AG04449 (cell line): Measurements from ENCODE around the gene LPXN.

ENCODE experiments used
- CTCF ChIA-PET: fragments of 350-600 bp; formaldehyde crosslinking; extraction: SDS; loops from one replicate; lab custom pipeline; 2021; ENCODE audit warnings: antibody characterized with exemption; lab: Yijun Ruan, JAX
- POLR2A ChIA-PET: fragments of 400-600, 350-600 bp; formaldehyde crosslinking; extraction: SDS; loops from one replicate; lab custom pipeline; 2020; ENCODE audit warnings: antibody characterized with exemption, inconsistent platforms; lab: Yijun Ruan, JAX
- DNase-seq: peaks from one replicate; pipeline ENCODE4 v3.0.0-alpha.2; 2010; ENCODE audit warnings: low read depth, low spot score
- H3K4me3 ChIP-seq: 2 replicates; pipeline ENCODE4 v1.5.1; 2011; ENCODE audit warnings: low read depth, mild to moderate bottlenecking, control low read depth, low read length
- CTCF ChIP-seq: IDR thresholded peaks from one replicate; pipeline ENCODE4 v1.5.1; 2011; ENCODE audit warnings: mild to moderate bottlenecking, moderate library complexity, low read length, control low read depth, inconsistent platforms; ENCODE audit not compliant: insufficient read depth; ENCODE audit errors: missing control alignments

The LPXN gene

DNA sequence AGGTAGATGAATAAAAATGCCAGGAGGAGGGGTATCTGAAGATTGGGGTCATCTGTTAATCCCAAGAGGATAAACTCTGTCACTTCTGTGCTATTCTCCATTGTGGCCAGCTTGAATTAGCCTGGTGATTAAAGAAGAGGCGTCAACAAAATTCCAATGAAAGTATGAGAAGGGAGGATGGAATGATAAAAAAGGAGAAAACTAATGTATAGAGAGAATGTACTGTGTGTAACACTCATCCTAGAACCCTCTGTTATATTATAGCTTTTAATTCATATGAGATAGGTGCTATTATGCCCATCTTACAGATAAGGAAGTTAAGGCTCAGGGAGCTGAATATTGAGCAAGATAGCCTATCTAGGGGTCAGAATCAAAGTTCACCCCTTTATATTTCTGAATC lies 67.7 kb downstream of the LPXN start, which contains the start of gene OR5B21:
Gene OR5B21, minus strand, starts transcription at position 101 of the 400 bp plus-strand sequence. Its CDS starts 0 bp downstream, at position 101.
- ChIA-PET CTCF (interaction anchor here (0.7 kb wide), 1 partner anchor 16 kb away, joined by 5 read pairs; no protein-coding TSS in a partner anchor), POLR2A (no interaction called here)
- no peak for DNase-seq
- no peak for TF ChIP-seq CTCF
- H3K4me3 ChIP-seq = no peak within 1 kb of the TSS

DNA sequence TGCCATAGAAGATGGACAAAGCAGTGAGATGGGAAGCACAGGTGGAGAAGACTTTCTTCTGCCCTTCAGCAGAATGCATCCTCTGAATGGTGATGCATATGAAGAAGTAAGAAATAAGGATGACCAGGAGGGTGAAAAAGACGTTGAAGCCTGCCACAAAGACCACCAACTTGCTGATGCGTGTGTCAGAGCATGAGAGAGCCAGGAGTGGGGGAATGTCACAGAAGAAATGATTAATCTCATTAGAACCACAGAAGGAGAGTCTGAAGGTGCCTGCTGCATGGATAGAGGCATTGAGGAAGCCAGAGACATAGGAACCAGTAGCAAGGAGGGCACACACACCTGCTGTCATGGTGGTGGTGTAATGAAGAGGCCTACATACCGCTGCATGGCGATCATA lies 68.3 kb downstream of the LPXN start:
- CTCF ChIA-PET = interaction anchor here (0.7 kb wide), 1 partner anchor 17 kb away, joined by 5 read pairs; no protein-coding TSS in a partner anchor
- POLR2A ChIA-PET = no interaction called here
- no peak for TF ChIP-seq CTCF
- no peak overlapping the region for H3K4me3 ChIP-seq
- DNase-seq = no peak

DNA sequence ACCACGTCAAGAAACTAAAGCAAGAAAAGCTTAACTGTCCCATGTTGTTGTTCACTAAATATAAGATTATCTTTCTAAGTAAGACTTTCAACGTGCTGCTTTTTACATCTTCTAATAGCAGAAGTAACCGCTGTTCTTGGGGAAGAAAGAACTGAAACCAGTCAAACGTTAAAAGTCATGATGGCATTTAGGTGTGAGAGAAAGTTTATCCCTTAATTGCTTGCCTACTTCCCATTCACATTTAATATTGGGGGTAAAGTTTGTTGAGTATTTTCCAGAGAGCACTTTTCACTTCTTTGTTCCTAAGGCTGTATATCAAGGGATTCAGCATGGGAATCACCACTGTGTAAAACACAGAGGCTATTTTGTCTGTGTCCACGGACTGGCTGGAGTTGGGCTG lies 68.7 kb downstream of the LPXN start:
- CTCF ChIA-PET = no interaction called here
- no peak for TF ChIP-seq CTCF
- no peak for DNase-seq
- no peak overlapping the region for H3K4me3 ChIP-seq
- POLR2A ChIA-PET = no interaction called here

DNA sequence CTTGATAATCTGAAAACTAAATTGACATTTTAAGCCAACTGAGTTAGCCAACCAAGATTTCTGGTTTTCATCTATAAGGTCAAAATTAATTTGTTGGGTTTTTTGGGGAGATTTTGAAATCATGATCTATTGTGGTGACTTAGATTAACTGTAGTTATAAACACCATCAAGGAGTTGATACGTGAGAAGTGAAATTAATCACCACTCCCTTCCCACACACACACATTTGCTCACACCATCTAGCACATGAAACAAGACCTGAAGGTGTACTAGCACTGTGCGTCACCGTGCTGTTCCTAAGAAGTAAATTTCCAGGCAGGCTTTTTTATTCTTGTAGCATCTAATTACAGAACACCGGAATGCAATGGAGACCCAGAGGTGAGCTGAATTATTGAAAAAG lies 69.8 kb downstream of the LPXN start:
- ChIA-PET POLR2A (no interaction called here), CTCF (interaction anchor here (1.2 to 1.7 kb wide), 3 partner anchors 8 to 1160 kb away, joined by 3 to 4 read pairs (median 3); partner anchors contain the start of gene BTBD18)
- no peak for DNase-seq
- no peak for TF ChIP-seq CTCF
- H3K4me3 ChIP-seq = no peak overlapping the region

- ChIA-PET CTCF (interaction anchor here (1.0 to 3.0 kb wide), 4 partner anchors 9 to 753 kb away, joined by 3 to 18 read pairs (median 4); partner anchors contain the start of gene BTBD18), POLR2A (no interaction called here)
Measured at GRCh38 chr11:58504232-58504631, 71.4 kb downstream of the LPXN start.

More at GRCh38 chr11:58504232-58504631, 71.4 kb downstream of the LPXN start:
- no peak overlapping the region for H3K4me3 ChIP-seq
- no peak for TF ChIP-seq CTCF
- DNase-seq = no peak
